NCI-H82 treated with DMSO at 0.1 percent for 48 hours (cell line): ENCODE measurements around the gene NOP53.
"Not testable (repeated sequence)": the region's sequence is repeated elsewhere in the genome, so short reads cannot be mapped to it uniquely, and the experiment has no call there.

Source experiments
- DNase-seq: peaks from one replicate; lab custom pipeline; 2025; ENCODE audit not compliant: unreplicated experiment; lab: John Stamatoyannopoulos, UW

Gene NOP53

GRCh38 chr19:47771291-47771690 lies 25.9 kb downstream of the NOP53 start:
- not testable (repeated sequence) for DNase-seq

- DNase-seq = no peak
These were observed 31.2 kb downstream of the NOP53 start for GRCh38 chr19:47776568-47776967.

GRCh38 chr19:47777245-47778048 lies 32.1 kb downstream of the NOP53 start:
- not testable (repeated sequence) for DNase-seq

DNA sequence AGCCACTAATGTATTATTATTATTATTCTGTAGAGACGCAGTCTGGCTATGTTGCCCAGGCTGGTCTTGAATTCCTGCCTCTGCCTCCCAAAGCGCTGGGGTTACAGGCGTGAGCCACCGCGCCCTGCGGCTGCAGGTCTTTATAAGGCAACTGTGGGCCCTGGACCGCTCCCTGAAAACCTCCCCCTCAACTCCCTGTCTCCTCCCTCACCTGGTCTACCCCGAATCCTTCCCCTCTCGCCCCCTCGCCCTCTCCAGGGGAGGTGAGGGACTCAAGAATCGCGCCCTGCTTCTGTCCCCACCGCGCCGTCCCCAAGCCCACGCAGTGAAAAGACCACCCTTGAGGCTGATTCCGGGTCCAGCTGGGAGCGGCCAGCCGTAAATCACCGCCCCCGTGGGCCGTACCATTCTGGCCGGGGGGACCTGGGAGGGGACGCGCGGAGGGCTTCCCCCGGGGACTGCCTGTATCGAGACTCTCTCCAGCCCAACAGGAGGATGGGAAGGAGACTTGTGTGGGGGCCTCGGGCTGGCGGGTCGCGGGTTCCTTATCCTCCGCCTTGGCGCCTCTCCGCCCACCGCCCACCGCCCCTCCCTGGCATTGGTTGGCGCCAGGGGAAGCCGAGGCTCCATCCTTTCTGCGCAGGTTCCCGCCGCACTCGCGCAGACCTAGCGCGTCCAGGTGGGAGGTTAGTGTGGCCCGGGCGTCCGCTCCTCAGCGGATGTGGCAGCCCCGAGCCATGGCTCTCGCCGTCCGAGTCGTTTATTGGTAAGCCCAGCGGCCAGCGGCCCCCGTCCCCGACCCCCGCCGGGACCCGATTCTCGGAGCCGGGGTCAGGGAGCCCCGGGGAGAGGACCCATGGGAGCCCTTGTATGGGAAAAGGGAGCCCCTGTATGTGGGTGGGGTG lies 33.0 kb downstream of the NOP53 start, which contains the start of gene SELENOW:
Gene SELENOW, plus strand, starts transcription at position 655 of the 905 bp plus-strand sequence. Its CDS starts 83 bp downstream, at position 738.
- DNase-seq = peak; percentile 55

GRCh38 chr19:47778954-47779351 lies 33.6 kb downstream of the NOP53 start:
- no peak for DNase-seq

GRCh38 chr19:47779524-47780214 lies 34.3 kb downstream of the NOP53 start:
- no peak for DNase-seq

DNA sequence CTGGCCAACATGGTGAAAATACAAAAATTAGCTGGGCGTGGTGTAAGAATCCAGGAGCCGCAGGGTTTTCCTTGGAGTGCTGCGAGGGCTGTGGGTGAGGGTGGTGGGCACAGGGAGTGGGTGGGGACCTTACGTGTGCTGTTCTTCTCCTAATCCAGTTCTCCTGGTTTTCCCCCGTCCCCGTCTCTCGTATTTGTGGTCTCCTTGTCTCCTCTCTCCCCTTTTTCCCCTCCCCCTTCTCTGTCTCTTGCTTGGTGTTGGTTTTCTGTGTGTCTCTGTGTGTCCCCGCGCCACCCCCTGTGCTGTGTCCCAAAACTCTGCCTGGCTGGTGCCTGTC lies 34.8 kb downstream of the NOP53 start:
- DNase-seq = no peak

GRCh38 chr19:47781590-47782262 lies 36.4 kb downstream of the NOP53 start:
- DNase-seq = no peak

DNA sequence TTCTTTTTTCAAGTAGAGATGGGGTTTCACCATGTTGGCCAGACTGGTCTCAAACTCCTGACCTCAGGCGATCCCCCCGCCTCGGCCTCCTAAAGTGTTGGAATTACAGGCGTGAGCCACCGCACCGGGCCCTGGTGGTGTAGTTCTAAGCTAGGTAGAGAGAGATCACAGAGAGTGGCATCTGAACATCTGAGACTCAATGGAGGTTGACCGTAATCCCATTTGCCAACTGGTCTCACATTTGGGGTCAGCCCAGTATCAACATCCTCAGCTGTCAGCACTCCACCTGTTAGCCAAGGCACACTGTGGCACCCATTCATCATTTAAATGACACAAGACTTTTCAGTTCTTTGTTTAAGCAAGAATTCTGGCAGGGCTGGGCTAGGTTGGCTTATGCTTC lies 41.2 kb downstream of the NOP53 start:
- DNase-seq = peak; percentile 94

DNA sequence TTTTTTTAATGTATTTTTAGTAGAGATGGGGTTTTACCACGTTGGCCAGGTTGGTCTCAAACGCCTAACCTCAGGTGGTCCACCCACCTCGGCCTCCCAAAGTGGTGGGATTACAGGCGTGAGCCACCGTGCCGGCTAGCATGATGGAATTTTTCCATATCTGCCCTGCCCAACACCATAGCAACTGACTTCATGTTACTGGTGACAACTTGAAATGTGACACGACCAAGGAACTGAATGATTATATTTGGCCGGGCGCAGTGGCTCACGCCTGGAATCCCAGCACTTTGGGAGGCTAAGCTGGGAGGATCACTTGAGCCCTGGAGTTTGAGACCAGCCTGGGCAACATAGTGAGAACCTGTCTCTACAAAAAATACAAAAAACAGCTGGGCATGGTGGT lies 42.0 kb downstream of the NOP53 start:
- not testable (repeated sequence) for DNase-seq

- DNase-seq = not testable (repeated sequence)
These were observed 44.5 kb downstream of the NOP53 start for GRCh38 chr19:47789811-47790210.

GRCh38 chr19:47790398-47790814 lies 45.1 kb downstream of the NOP53 start:
- DNase-seq = peak; percentile 100

DNA sequence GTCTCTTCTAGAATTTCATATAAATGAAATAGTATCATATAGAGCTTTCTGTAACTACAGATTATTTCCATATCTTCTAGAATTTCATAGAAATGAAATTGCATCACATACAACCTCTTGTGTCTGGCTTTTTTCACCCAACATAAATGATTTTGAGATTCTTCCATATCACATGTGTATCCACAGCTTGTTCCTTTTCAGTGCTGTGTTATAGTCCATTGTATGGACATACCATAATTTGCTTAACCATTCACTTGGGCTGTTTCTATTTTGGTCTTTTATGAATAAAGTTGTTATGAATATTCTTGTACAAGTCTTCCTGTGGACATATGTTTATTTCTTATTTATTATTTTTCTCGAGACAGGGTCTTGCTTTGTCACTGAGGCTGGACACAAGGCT lies 47.3 kb downstream of the NOP53 start:
- DNase-seq = no peak

DNA sequence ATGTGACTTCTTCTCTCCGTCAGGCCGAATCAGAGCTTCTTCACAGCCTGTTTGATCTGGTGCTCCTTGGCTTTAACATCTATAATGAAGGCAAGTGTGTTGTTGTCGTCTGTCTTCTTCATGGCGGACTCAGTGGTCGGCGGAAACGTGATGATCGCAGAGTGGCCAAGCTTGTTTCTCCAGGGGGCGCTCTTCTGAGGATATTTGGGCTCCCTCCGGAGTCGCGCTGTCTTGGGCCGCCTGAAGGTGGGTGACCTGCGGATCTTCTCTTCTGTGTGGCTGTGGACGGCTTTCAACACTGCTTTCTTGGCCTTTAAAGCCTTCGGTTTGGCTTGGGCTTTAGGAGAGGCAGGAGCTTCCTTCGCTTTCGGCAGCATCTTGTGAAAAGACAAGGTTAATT lies 49.2 kb downstream of the NOP53 start:
- no peak for DNase-seq

DNA sequence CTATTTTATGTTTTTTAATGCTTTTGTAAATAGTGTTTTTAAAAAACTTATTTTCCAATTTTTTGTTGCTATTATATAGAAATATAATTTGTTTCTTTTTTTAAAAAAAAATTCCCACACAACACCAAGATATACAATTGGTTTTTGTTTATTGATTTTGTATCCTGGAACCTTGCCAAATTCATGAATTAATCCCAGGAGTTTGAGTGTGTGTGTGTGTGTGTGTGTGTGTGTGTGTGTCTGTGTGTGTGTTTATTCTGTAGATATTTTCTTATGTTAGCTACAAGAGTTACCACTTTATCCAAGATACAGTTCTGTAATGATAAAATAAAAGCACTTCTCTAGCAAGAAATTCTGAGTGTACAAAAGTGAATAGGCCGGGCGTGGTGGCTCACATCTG lies 51.4 kb downstream of the NOP53 start:
- peak; percentile 69 for DNase-seq

- peak; percentile 98 for DNase-seq
These were observed 52.9 kb downstream of the NOP53 start for GRCh38 chr19:47797996-47798903.

- peak; percentile 100 for DNase-seq
These were observed 53.5 kb downstream of the NOP53 start for GRCh38 chr19:47798904-47799266.

GRCh38 chr19:47801270-47801669 lies 55.9 kb downstream of the NOP53 start:
- DNase-seq = no peak

DNA sequence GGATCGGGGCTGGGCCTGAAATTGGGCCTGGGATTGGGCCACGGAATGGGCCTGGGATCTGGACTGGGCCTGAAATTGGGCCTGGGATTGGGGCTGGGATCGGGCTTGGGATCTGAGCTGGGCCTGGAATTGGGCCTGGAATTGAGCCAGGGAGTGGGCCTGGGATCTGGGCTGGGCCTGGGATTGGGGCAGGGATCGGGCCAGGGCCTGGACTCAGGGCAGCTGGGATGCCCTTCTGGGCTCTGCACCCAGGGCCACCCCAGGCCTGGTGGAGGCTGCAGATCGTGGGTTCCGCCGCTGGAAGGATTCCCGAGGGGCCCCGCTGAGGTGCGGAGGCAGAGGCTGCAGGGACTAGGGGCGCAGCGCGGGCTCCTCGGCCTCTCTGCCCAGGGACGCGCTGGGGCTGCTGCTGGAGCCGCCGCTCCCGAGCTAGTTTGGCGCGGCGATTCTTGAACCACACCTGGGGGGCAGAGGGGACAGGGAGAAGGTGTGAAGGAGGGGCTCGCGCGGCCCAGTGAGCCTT lies 57.2 kb downstream of the NOP53 start:
- no peak for DNase-seq

GRCh38 chr19:47803148-47803547 lies 57.8 kb downstream of the NOP53 start:
- DNase-seq = not testable (repeated sequence)
